ENCODE measurements around the gene ACADS. TPM values are rescaled to one million over a fixed set of nuclear protein-coding genes. Genes with fewer than 3 reads are reported as not detected.
A peak's percentile ranks its signal among the peaks of the same experiment; 100 is the strongest.

The ACADS gene
- total and polyA plus RNA-seq, 2 experiments from 2014 or later = 53.5 to 66.8 TPM

DNA sequence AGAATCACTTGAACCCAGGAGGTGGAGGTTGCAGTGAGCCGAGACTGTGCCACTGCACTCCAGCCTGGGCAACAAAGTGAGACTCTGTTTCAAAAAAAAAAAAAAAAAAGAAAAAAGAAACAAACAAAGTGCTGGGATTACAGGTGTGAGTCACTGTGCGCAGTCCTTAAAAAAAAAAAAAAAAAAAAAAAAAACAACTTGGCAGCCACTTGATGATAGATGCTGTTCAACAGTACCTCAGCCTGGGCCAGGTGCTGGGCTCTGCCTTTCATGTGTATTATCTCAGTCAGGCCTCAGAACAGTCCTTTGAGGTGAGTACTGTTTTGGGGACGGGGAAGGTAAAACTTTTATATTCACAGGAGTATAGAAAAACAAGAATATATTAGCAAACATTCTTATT is 9.6 kb downstream of the ACADS start:
- Histone ChIP-seq H3K4me3 (no peak overlapping the region), H3K9me2 (replicated peaks; ENCODE audit: insufficient read depth) (no peaks in the 10 kb centered on the region), H2AFZ (no peak overlapping the region), H3K27me3 (no peaks in the 10 kb centered on the region), H4K20me1 (ENCODE audit: insufficient read depth, poor library complexity, severe bottlenecking) (no peaks in the 10 kb centered on the region), H3K4me2 (no peak overlapping the region), H3K27ac (no peak overlapping the region), H3K9me3 (ENCODE audit: low read depth) (no peaks in the 10 kb centered on the region), H3K36me3 (replicated peaks; ENCODE audit: insufficient read depth, low read depth) (no peaks in the 10 kb centered on the region), H3K79me2 (no peaks in the 10 kb centered on the region), H3K4me1 (ENCODE audit: insufficient read depth) (no peaks in the 10 kb centered on the region)
- DNase-seq (ENCODE audit: low spot score) = no peak
- WGBS (ENCODE audit: low lambda C conversion rate, missing lambda C conversion rate) = 100% methylated on average over 3 of the region's 3 CpGs
- no peak for TF ChIP-seq EZH2phosphoT487 (IDR thresholded peaks at IDR 0.05; ENCODE audit: low read depth, severe bottlenecking, unreplicated experiment)
- no peak for TF ChIP-seq EZH2 (IDR thresholded peaks at IDR 0.05; ENCODE audit: borderline replicate concordance)
- TF ChIP-seq, protein P1, sequence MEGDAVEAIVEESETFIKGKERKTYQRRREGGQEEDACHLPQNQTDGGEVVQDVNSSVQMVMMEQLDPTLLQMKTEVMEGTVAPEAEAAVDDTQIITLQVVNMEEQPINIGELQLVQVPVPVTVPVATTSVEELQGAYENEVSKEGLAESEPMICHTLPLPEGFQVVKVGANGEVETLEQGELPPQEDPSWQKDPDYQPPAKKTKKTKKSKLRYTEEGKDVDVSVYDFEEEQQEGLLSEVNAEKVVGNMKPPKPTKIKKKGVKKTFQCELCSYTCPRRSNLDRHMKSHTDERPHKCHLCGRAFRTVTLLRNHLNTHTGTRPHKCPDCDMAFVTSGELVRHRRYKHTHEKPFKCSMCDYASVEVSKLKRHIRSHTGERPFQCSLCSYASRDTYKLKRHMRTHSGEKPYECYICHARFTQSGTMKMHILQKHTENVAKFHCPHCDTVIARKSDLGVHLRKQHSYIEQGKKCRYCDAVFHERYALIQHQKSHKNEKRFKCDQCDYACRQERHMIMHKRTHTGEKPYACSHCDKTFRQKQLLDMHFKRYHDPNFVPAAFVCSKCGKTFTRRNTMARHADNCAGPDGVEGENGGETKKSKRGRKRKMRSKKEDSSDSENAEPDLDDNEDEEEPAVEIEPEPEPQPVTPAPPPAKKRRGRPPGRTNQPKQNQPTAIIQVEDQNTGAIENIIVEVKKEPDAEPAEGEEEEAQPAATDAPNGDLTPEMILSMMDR (IDR thresholded peaks at IDR 0.05; ENCODE audit: poor library complexity) = no peak

DNA sequence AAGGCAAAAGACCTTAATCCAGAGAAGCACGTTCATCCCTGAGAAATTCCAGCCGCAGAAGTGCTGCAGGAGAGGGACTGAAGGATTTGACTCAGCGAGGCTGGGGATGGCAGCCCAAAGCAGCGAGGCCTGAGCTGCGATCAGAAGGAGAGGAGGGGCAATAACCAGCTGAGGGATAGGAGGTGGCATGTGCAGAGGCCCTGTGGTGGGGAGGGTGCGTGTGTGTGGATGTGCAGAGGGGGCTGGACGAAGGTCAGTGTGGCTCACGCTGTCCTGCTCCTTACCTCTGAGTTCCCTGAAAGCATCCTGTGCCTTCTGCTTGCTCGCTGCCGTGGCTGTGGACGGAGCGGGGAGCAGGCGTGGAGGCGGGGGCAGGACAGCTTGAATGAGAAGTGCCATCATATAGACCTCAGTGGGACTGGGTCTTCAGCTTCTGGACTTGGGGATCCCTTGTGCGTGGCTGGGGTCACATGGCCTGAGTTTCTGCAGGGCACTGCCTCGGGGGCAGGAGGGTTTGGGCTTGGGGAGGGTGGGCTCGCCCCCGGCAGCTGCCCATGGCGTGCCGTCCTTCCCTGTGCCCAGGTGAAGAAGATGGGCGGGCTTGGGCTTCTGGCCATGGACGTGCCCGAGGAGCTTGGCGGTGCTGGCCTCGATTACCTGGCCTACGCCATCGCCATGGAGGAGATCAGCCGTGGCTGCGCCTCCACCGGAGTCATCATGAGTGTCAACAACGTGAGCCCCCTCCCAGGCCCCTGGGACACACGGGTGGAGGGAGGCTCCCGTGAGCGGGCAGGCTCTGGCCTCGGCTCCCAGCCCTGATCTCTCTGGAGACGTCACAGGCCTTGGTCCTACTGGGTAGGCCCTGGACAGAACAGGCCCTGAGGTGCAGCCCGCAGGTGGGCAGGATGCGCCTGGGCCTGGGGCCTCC is 11.0 kb downstream of the ACADS start:
- H2AFZ ChIP-seq = no peak overlapping the region
- no peak for DNase-seq (ENCODE audit: low spot score)
- H3K9me3 ChIP-seq (ENCODE audit: low read depth) = no peaks in the 10 kb centered on the region
- H3K4me1 ChIP-seq (ENCODE audit: insufficient read depth) = no peaks in the 10 kb centered on the region
- H3K36me3 ChIP-seq (replicated peaks; ENCODE audit: insufficient read depth, low read depth) = no peaks in the 10 kb centered on the region
- H3K79me2 ChIP-seq = no peaks in the 10 kb centered on the region
- H3K4me2 ChIP-seq = no peak overlapping the region
- WGBS (ENCODE audit: low lambda C conversion rate, missing lambda C conversion rate) = 90% methylated on average over 34 of the region's 38 CpGs
- no peaks in the 10 kb centered on the region for H4K20me1 ChIP-seq (ENCODE audit: insufficient read depth, poor library complexity, severe bottlenecking)
- H3K27ac ChIP-seq = no peak overlapping the region
- no peak for TF ChIP-seq EZH2 (IDR thresholded peaks at IDR 0.05; ENCODE audit: borderline replicate concordance)
- TF ChIP-seq, protein P1 (IDR thresholded peaks at IDR 0.05; ENCODE audit: poor library complexity) = no peak
- TF ChIP-seq EZH2phosphoT487 (IDR thresholded peaks at IDR 0.05; ENCODE audit: low read depth, severe bottlenecking, unreplicated experiment) = no peak
- H3K4me3 ChIP-seq = no peak overlapping the region
- no peaks in the 10 kb centered on the region for H3K9me2 ChIP-seq (replicated peaks; ENCODE audit: insufficient read depth)
- no peaks in the 10 kb centered on the region for H3K27me3 ChIP-seq

- no peaks in the 10 kb centered on the region for H3K36me3 ChIP-seq (replicated peaks; ENCODE audit: insufficient read depth, low read depth)
- no peaks in the 10 kb centered on the region for H3K4me1 ChIP-seq (ENCODE audit: insufficient read depth)
- H3K9me2 ChIP-seq (replicated peaks; ENCODE audit: insufficient read depth) = no peaks in the 10 kb centered on the region
- H2AFZ ChIP-seq = no peak overlapping the region
- 92% methylated on average over 23 of the region's 25 CpGs for WGBS (ENCODE audit: low lambda C conversion rate, missing lambda C conversion rate)
- no peaks in the 10 kb centered on the region for H4K20me1 ChIP-seq (ENCODE audit: insufficient read depth, poor library complexity, severe bottlenecking)
- no peak overlapping the region for H3K27ac ChIP-seq
- no peak overlapping the region for H3K4me3 ChIP-seq
- no peaks in the 10 kb centered on the region for H3K27me3 ChIP-seq
- TF ChIP-seq EZH2 (IDR thresholded peaks at IDR 0.05; ENCODE audit: borderline replicate concordance) = no peak
- TF ChIP-seq, protein P1 (IDR thresholded peaks at IDR 0.05; ENCODE audit: poor library complexity) = peak; percentile 11
- H3K79me2 ChIP-seq = no peaks in the 10 kb centered on the region
- no peaks in the 10 kb centered on the region for H3K9me3 ChIP-seq (ENCODE audit: low read depth)
- no peak overlapping the region for H3K4me2 ChIP-seq
- no peak for DNase-seq (ENCODE audit: low spot score)
Observed at GRCh38 chr12:120737557-120738251, 12.1 kb downstream of the ACADS start.

Data from hepatocyte (in vitro differentiated cells).